ENCODE results near the gene TMEM62. TPM values are rescaled to one million over a fixed set of nuclear protein-coding genes. Genes with fewer than 3 reads are reported as not detected.

TMEM62 gene
- total and polyA plus RNA-seq, 2 of the 8 experiments (the other 6 are each of a cell fraction or from before 2014, with no cell fraction given): 2.0 to 4.0 TPM

DNA sequence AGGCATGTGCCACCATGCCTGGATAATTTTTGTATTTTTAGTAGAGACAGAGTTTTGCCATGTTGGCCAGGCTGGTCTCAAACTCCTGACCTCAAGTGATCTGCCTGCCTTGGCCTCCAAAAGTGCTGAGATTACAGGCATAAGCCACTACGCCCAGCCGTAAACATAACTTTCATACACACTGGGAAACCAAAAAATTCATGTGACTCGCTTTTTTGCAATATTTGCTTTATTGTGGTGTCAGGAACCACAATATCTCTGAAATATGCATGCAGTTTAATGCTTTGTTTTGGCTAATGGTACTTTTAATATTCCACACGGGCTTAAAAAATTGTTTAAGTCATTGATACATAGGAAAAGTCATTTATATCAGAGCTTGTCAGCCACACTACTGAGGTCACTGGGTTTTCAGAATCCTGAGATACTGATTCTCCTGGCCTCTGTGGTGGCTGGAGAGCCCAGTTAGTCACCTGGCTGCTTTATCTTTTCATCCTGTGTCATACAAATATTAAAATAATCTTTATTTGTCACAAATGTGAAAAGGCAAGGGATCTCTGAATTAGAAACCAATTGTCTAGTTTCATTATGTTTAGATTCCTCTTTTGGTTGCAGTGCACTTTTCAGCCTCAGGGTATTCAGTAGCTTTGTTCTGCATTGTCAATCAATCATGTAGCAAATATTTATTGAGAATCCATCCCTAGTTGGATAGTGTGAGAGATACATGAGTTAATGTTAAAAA, 10.0 kb downstream of the TMEM62 start:
- TF ChIP-seq, protein P1, sequence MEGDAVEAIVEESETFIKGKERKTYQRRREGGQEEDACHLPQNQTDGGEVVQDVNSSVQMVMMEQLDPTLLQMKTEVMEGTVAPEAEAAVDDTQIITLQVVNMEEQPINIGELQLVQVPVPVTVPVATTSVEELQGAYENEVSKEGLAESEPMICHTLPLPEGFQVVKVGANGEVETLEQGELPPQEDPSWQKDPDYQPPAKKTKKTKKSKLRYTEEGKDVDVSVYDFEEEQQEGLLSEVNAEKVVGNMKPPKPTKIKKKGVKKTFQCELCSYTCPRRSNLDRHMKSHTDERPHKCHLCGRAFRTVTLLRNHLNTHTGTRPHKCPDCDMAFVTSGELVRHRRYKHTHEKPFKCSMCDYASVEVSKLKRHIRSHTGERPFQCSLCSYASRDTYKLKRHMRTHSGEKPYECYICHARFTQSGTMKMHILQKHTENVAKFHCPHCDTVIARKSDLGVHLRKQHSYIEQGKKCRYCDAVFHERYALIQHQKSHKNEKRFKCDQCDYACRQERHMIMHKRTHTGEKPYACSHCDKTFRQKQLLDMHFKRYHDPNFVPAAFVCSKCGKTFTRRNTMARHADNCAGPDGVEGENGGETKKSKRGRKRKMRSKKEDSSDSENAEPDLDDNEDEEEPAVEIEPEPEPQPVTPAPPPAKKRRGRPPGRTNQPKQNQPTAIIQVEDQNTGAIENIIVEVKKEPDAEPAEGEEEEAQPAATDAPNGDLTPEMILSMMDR (IDR thresholded peaks at IDR 0.05; ENCODE audit: control extremely low read depth in 1 of 3, insufficient read depth in 1 of 3, low read depth in 1 of 3, low read length in 3 of 3): no peak
- no peak for TF ChIP-seq GTF2F1 (IDR thresholded peaks at IDR 0.05; ENCODE audit: borderline replicate concordance, low read depth, low read length)
- no peak for TF ChIP-seq SIX5 (IDR thresholded peaks at IDR 0.05; ENCODE audit: low read depth, low read length)
- no peak for TF ChIP-seq POU5F1 (IDR thresholded peaks at IDR 0.05; ENCODE audit: low read depth, low read length)
- TF ChIP-seq RAD21 (IDR thresholded peaks at IDR 0.05 in 1 of 2, conservative IDR thresholded peaks at IDR 0.05 in 1 of 2; ENCODE audit: low read depth in 2 of 2, low read length in 2 of 2): no peak
- no peak for TF ChIP-seq TCF12 (IDR thresholded peaks at IDR 0.05; ENCODE audit: low read depth, low read length)
- TF ChIP-seq CREB1 (IDR thresholded peaks at IDR 0.05): no peak
- TF ChIP-seq JUND (IDR thresholded peaks at IDR 0.05; ENCODE audit: low read length): no peak

More for the DNA sequence above, 10.0 kb downstream of the TMEM62 start:
- no peak overlapping the region for H3K23ac ChIP-seq (ENCODE audit: insufficient read length)
- H3K4me1 ChIP-seq (replicated peaks in 1 of 4; ENCODE audit: control insufficient read depth in 3 of 4, insufficient read depth in 4 of 4, low read length in 3 of 4): no peaks in the 10 kb centered on the region
- H3K56ac ChIP-seq (replicated peaks; ENCODE audit: insufficient read length, low read depth, low read length): no peak overlapping the region
- H3K79me1 ChIP-seq (ENCODE audit: low read depth, low read length): no peaks in the 10 kb centered on the region
- no peaks in the 10 kb centered on the region for H3K9me3 ChIP-seq (ENCODE audit: insufficient read depth in 2 of 2, low read depth in 1 of 2, low read length in 1 of 2)
- no peak overlapping the region for H3K27ac ChIP-seq (ENCODE audit: low read depth, low read length)
- H4K20me1 ChIP-seq (replicated peaks in 1 of 2; ENCODE audit: control insufficient read depth in 1 of 2, insufficient read depth in 2 of 2, low read length in 2 of 2): no peaks in the 10 kb centered on the region
- no peak overlapping the region for H3K4me2 ChIP-seq (ENCODE audit: insufficient read depth in 1 of 2, low read depth in 2 of 2, low read length in 2 of 2)
- no peak overlapping the region for H3K4ac ChIP-seq (replicated peaks; ENCODE audit: insufficient read length, low read depth, low read length)
- no peaks in the 10 kb centered on the region for H3K27me3 ChIP-seq (replicated peaks in 1 of 4; ENCODE audit: control insufficient read depth in 3 of 4, extremely low read depth in 1 of 4, insufficient read depth in 3 of 4, low read length in 3 of 4)
- H2BK5ac ChIP-seq (ENCODE audit: low read depth, low read length): no peak overlapping the region
- H2BK15ac ChIP-seq (ENCODE audit: low read length): no peak overlapping the region
- WGBS, 2 experiments (ENCODE audit: extremely low coverage in 1 of 2, insufficient coverage in 1 of 2, insufficient read length in 1 of 2, insufficient replicate concordance in 2 of 2, low coverage in 1 of 2, low lambda C conversion rate in 2 of 2, missing lambda C conversion rate in 1 of 2): 85% methylated on average over 4 of the region's 4 CpGs; no CpG with 5 or more reads in 1 of the 2 experiments
- H3K4me3 ChIP-seq (ENCODE audit: extremely low read depth in 1 of 4, insufficient read depth in 2 of 4, low read depth in 3 of 4, low read length in 4 of 4): no peak overlapping the region
- H3K79me2 ChIP-seq (ENCODE audit: control insufficient read depth in 1 of 2, insufficient read depth in 2 of 2, low read length in 2 of 2): no peaks in the 10 kb centered on the region
- FAIRE-seq (no peak), DNase-seq (ENCODE audit: low read depth in 1 of 2, low spot score in 2 of 2) (no peak)
- no peak overlapping the region for H3K18ac ChIP-seq (ENCODE audit: extremely low read depth, low read length)
- H2BK20ac ChIP-seq (ENCODE audit: low read length): no peak overlapping the region
- no peak overlapping the region for H4K91ac ChIP-seq (replicated peaks; ENCODE audit: insufficient read length, low read length)
- H3K9ac ChIP-seq (replicated peaks in 1 of 4; ENCODE audit: extremely low read depth in 1 of 4, low read depth in 3 of 4, low read length in 3 of 4): no peak overlapping the region
- H4K8ac ChIP-seq (ENCODE audit: extremely low read depth, insufficient read depth, low read length): no peak overlapping the region
- H3K36me3 ChIP-seq (ENCODE audit: control insufficient read depth in 2 of 4, insufficient read depth in 4 of 4, low read length in 3 of 4): no peaks in the 10 kb centered on the region; a peak in 1 of 8 replicates
- no peak overlapping the region for H2BK120ac ChIP-seq (replicated peaks; ENCODE audit: low read depth, low read length)
- H2AK5ac ChIP-seq (ENCODE audit: low read depth, low read length): no peak overlapping the region
- no peaks in the 10 kb centered on the region for H3K23me2 ChIP-seq (ENCODE audit: low read depth, low read length)
- H2BK12ac ChIP-seq (ENCODE audit: low read depth, low read length): no peak overlapping the region
- POLR2A ChIA-PET (ENCODE audit: partially characterized antibody): interaction anchor here (0.6 kb wide), 1 partner anchor 57 kb away, joined by 3 read pairs; no protein-coding TSS in a partner anchor
- no peak overlapping the region for H4K5ac ChIP-seq (ENCODE audit: insufficient read length, low read depth, low read length)
- no peak overlapping the region for H2AFZ ChIP-seq (ENCODE audit: low read length)
- no peak overlapping the region for H3K14ac ChIP-seq (ENCODE audit: insufficient read length)
- CTCF ChIA-PET (ENCODE audit: partially characterized antibody): interaction anchor here (0.9 kb wide), 1 partner anchor 9 kb away, joined by 3 read pairs; no protein-coding TSS in a partner anchor
